ENCODE measurements around the gene DOCK4.

- TF ChIP-seq EZH2phosphoT487 (IDR thresholded peaks at IDR 0.05; ENCODE audit: insufficient read depth, low read depth), result no peak
- TF ChIP-seq EZH2 (IDR thresholded peaks at IDR 0.05; ENCODE audit: insufficient read depth, poor library complexity, severe bottlenecking), result no peak
Observed at GRCh38 chr7:112224186-112224585, 18.0 kb upstream of the DOCK4 start.
